DND-41 (cell line): Measurements from ENCODE around the gene TMTC1.

Source experiments
- ATAC-seq: fragments of 200-7000 bp; cut with Tn5 transposase; 3 replicates; pipeline ENCODE4 v1.9.1; 2021; ENCODE audit warnings: low read depth; ENCODE audit not compliant: insufficient read depth
- DNase-seq: peaks from one replicate; pipeline ENCODE4 v3.0.0-alpha.2; 2020
- H2AFZ ChIP-seq: 2 replicates; pipeline ENCODE4 v1.6.0; 2012; ENCODE audit warnings: low read depth, low read length
- H3K27ac ChIP-seq: 2 replicates; pipeline ENCODE4 v1.5.1; 2012; ENCODE audit warnings: low read length, inconsistent platforms
- H3K27me3 ChIP-seq: fragments of 200-600 bp; sonication (generic); 2 replicates; pipeline ENCODE4 v1.6.0; 2012; ENCODE audit warnings: low read length, mild to moderate bottlenecking, inconsistent platforms; ENCODE audit not compliant: insufficient read depth, poor library complexity
- H3K36me3 ChIP-seq: 2 replicates; pipeline ENCODE4 v1.5.1; 2012; ENCODE audit warnings: low read length, inconsistent platforms; ENCODE audit not compliant: insufficient read depth
- H3K4me1 ChIP-seq: 2 replicates; pipeline ENCODE4 v1.5.1; 2012; ENCODE audit warnings: mild to moderate bottlenecking, low read length; ENCODE audit not compliant: insufficient read depth
- H3K4me2 ChIP-seq: 2 replicates; pipeline ENCODE4 v1.6.0; 2012; ENCODE audit warnings: mild to moderate bottlenecking, moderate library complexity, low read length, inconsistent platforms; ENCODE audit not compliant: insufficient read depth
- H3K4me3 ChIP-seq, 2 experiments: fragments of 200-600 bp in 1 of 2; shearing (Covaris generic) in 1 of 2; 2 replicates each; pipeline ENCODE4 v1.5.1; 2012 to 2016; ENCODE audit warnings: inconsistent platforms in 2 of 2, low read length in 2 of 2, mild to moderate bottlenecking in 2 of 2, low read depth in 1 of 2, moderate library complexity in 1 of 2
- H3K79me2 ChIP-seq: 2 replicates; pipeline ENCODE4 v1.6.0; 2012; ENCODE audit warnings: low read length, inconsistent platforms; ENCODE audit not compliant: insufficient read depth
- H3K9ac ChIP-seq: 2 replicates; pipeline ENCODE4 v1.6.0; 2012; ENCODE audit warnings: low read depth, mild to moderate bottlenecking, inconsistent platforms, low read length, moderate library complexity
- H3K9me3 ChIP-seq: 2 replicates; pipeline ENCODE4 v1.5.1; 2012; ENCODE audit warnings: low read length, moderate library complexity, mild to moderate bottlenecking, inconsistent platforms; ENCODE audit not compliant: insufficient read depth, severe bottlenecking
- H4K20me1 ChIP-seq: 2 replicates; pipeline ENCODE4 v1.6.0; 2012; ENCODE audit warnings: low read length; ENCODE audit not compliant: insufficient read depth
- EZH2 ChIP-seq: IDR thresholded peaks from 3 replicates; pipeline ENCODE4 v1.6.1; 2012; ENCODE audit warnings: borderline replicate concordance, low read depth, mild to moderate bottlenecking, moderate library complexity, low read length, inconsistent platforms; ENCODE audit not compliant: severe bottlenecking
- TF ChIP-seq, protein P1 (sequence below): IDR thresholded peaks from 2 replicates; pipeline ENCODE4 v1.5.1; 2012; ENCODE audit warnings: borderline replicate concordance, low read length, moderate library complexity, mild to moderate bottlenecking; ENCODE audit not compliant: poor library complexity, severe bottlenecking; ENCODE audit errors: extremely low read depth

TMTC1 gene

DNA sequence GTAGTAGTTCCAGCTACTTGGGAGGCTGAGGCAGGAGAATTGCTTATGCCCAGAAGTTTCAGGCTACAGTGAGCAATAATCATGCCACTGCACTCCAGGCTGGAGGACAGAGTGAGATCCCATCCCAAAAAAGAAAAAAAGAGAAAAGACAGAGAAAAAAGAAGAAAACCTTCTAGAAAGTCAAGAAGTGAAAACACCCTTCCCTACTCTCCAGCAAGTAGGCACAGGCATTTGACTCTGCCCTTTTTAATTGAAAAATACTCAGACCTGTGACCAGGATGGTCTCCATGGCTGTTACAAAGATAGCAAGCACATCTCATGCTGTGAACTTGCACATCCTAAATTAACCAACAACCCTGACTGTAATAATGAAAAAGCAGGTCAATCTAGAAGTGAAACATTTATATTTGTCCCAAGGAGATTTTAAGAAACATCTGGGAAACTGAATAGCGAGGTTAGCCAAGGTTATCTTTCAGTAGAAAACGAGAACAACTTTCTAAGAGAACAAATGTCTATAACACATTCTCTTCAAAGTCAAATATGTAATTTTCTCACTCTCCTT, 2.0 kb downstream of the TMTC1 start:
- no peak for DNase-seq
- no peak overlapping the region for H2AFZ ChIP-seq
- H3K4me3 ChIP-seq, result no peak overlapping the region
- H4K20me1 ChIP-seq, result no peaks in the 10 kb centered on the region
- no peaks in the 10 kb centered on the region for H3K36me3 ChIP-seq
- no peaks in the 10 kb centered on the region for H3K27me3 ChIP-seq
- H3K79me2 ChIP-seq, result no peaks in the 10 kb centered on the region
- H3K9me3 ChIP-seq, result no peaks in the 10 kb centered on the region
- no peaks in the 10 kb centered on the region for H3K4me1 ChIP-seq
- H3K4me2 ChIP-seq, result no peak overlapping the region
- no peak overlapping the region for H3K9ac ChIP-seq
- no peak overlapping the region for H3K27ac ChIP-seq
- ATAC-seq, result no peak
- TF ChIP-seq, protein P1, sequence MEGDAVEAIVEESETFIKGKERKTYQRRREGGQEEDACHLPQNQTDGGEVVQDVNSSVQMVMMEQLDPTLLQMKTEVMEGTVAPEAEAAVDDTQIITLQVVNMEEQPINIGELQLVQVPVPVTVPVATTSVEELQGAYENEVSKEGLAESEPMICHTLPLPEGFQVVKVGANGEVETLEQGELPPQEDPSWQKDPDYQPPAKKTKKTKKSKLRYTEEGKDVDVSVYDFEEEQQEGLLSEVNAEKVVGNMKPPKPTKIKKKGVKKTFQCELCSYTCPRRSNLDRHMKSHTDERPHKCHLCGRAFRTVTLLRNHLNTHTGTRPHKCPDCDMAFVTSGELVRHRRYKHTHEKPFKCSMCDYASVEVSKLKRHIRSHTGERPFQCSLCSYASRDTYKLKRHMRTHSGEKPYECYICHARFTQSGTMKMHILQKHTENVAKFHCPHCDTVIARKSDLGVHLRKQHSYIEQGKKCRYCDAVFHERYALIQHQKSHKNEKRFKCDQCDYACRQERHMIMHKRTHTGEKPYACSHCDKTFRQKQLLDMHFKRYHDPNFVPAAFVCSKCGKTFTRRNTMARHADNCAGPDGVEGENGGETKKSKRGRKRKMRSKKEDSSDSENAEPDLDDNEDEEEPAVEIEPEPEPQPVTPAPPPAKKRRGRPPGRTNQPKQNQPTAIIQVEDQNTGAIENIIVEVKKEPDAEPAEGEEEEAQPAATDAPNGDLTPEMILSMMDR, result no peak
- TF ChIP-seq EZH2, result no peak

GRCh38 chr12:29781188-29781587, 2.6 kb downstream of the TMTC1 start:
- Histone ChIP-seq H3K4me1 (no peaks in the 10 kb centered on the region), H3K27ac (no peak overlapping the region), H3K4me2 (no peak overlapping the region), H2AFZ (no peak overlapping the region), H3K36me3 (no peaks in the 10 kb centered on the region), H3K27me3 (no peaks in the 10 kb centered on the region), H3K9ac (no peak overlapping the region), H3K79me2 (no peaks in the 10 kb centered on the region), H4K20me1 (no peaks in the 10 kb centered on the region), H3K9me3 (no peaks in the 10 kb centered on the region), H3K4me3 (no peak overlapping the region)
- ATAC-seq (no peak), DNase-seq (no peak)
- TF ChIP-seq, protein P1, result no peak
- no peak for TF ChIP-seq EZH2

DNA sequence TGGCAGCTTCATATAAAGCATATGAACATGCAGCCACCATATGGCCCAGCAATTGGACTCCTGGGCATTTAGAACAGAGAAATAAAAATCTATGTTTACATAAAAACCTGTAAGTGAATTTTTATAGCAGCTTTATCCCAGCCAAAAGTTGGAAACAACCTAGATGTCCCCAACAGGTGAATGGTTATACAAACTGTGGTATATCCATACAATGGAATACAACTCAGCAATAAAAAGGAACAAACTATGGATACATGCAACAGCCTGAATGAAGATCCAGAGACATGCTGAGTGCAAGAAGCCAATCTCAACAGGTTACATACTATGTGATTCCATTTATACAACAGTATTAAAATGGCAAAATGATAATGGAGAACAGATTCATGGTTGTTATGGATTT, 3.7 kb downstream of the TMTC1 start:
- ATAC-seq, result no peak
- Histone ChIP-seq H2AFZ (no peak overlapping the region), H4K20me1 (no peaks in the 10 kb centered on the region), H3K36me3 (no peaks in the 10 kb centered on the region), H3K27ac (no peak overlapping the region), H3K4me2 (no peak overlapping the region), H3K9me3 (peaks cover 3% of the 10 kb centered on the region), H3K4me1 (no peaks in the 10 kb centered on the region), H3K79me2 (no peaks in the 10 kb centered on the region), H3K9ac (no peak overlapping the region), H3K27me3 (no peaks in the 10 kb centered on the region), H3K4me3 (no peak overlapping the region)
- DNase-seq, result no peak
- TF ChIP-seq EZH2, result no peak

- no peaks in the 10 kb centered on the region for H3K79me2 ChIP-seq
Observed at GRCh38 chr12:29778531-29778930, 5.2 kb downstream of the TMTC1 start.

More at GRCh38 chr12:29778531-29778930, 5.2 kb downstream of the TMTC1 start:
- ATAC-seq (no peak), DNase-seq (no peak)
- no peak overlapping the region for H3K4me2 ChIP-seq
- TF ChIP-seq EZH2, result no peak
- TF ChIP-seq, protein P1, result no peak
- no peaks in the 10 kb centered on the region for H3K27me3 ChIP-seq
- H3K27ac ChIP-seq, result no peak overlapping the region
- H3K36me3 ChIP-seq, result no peaks in the 10 kb centered on the region
- no peaks in the 10 kb centered on the region for H4K20me1 ChIP-seq
- peaks cover 3% of the 10 kb centered on the region for H3K9me3 ChIP-seq
- no peak overlapping the region for H2AFZ ChIP-seq
- no peaks in the 10 kb centered on the region for H3K4me1 ChIP-seq
- no peak overlapping the region for H3K4me3 ChIP-seq
- no peak overlapping the region for H3K9ac ChIP-seq
